Stimulated activated CD4-positive, alpha-beta T cell treated with anti-CD3 and anti-CD28 coated beads, Interleukin-1b, Interleukin-23, amount 100 ng/mL, for 48 hours (primary cell): ENCODE results near the gene SLC38A6.
A peak's percentile ranks its signal among the peaks of the same experiment; 100 is the strongest.
"Not testable (repeated sequence)": the region's sequence is repeated elsewhere in the genome, so short reads cannot be mapped to it uniquely, and the experiment has no call there.

ENCODE experiments used
- DNase-seq: peaks from one replicate; pipeline ENCODE4 v3.0.0-alpha.2; 2020

The SLC38A6 gene

GRCh38 chr14:61063461-61063860, 82.4 kb downstream of the SLC38A6 start:
- DNase-seq = no peak

- no peak for DNase-seq
Observed at GRCh38 chr14:61064210-61064609, 83.2 kb downstream of the SLC38A6 start.

- DNase-seq = no peak
Observed at GRCh38 chr14:61064856-61065255, 83.8 kb downstream of the SLC38A6 start.

- no peak for DNase-seq
Observed at GRCh38 chr14:61065656-61066055, 84.6 kb downstream of the SLC38A6 start.

GRCh38 chr14:61072442-61072841, 91.4 kb downstream of the SLC38A6 start:
- not testable (repeated sequence) for DNase-seq

- no peak for DNase-seq
Observed at GRCh38 chr14:61074852-61075251, 93.8 kb downstream of the SLC38A6 start.

- DNase-seq = no peak
Observed at GRCh38 chr14:61076556-61076955, 95.5 kb downstream of the SLC38A6 start.

- DNase-seq = no peak
Observed at GRCh38 chr14:61077437-61077836, 96.4 kb downstream of the SLC38A6 start.

- no peak for DNase-seq
Observed at GRCh38 chr14:61077951-61078720, 97.1 kb downstream of the SLC38A6 start.

- no peak for DNase-seq
Observed at GRCh38 chr14:61080591-61081010, 99.6 kb downstream of the SLC38A6 start.

- no peak for DNase-seq
Observed at GRCh38 chr14:61088081-61088480, 107.0 kb downstream of the SLC38A6 start.

GRCh38 chr14:61089126-61089750, 108.2 kb downstream of the SLC38A6 start:
- no peak for DNase-seq

- DNase-seq = peak; percentile 41
Observed at GRCh38 chr14:61090432-61091216, 109.6 kb downstream of the SLC38A6 start.

GRCh38 chr14:61091657-61092273, 110.7 kb downstream of the SLC38A6 start:
- DNase-seq = no peak

- not testable (repeated sequence) for DNase-seq
Observed at GRCh38 chr14:61098096-61098495, 117.1 kb downstream of the SLC38A6 start.

- no peak for DNase-seq
Observed at GRCh38 chr14:61098721-61099120, 117.7 kb downstream of the SLC38A6 start.

- no peak for DNase-seq
Observed at GRCh38 chr14:61099216-61099835, 118.3 kb downstream of the SLC38A6 start.

- DNase-seq = no peak
Observed at GRCh38 chr14:61101803-61102548, 120.9 kb downstream of the SLC38A6 start.
